NCI-H2196 (cell line): ENCODE results near the gene RFWD3.
"Not testable (repeated sequence)": the region's sequence is repeated elsewhere in the genome, so short reads cannot be mapped to it uniquely, and the experiment has no call there.

Source experiments
- DNase-seq: peaks from one replicate; lab custom pipeline; 2025; ENCODE audit not compliant: unreplicated experiment; lab: John Stamatoyannopoulos, UW

The RFWD3 gene

DNA sequence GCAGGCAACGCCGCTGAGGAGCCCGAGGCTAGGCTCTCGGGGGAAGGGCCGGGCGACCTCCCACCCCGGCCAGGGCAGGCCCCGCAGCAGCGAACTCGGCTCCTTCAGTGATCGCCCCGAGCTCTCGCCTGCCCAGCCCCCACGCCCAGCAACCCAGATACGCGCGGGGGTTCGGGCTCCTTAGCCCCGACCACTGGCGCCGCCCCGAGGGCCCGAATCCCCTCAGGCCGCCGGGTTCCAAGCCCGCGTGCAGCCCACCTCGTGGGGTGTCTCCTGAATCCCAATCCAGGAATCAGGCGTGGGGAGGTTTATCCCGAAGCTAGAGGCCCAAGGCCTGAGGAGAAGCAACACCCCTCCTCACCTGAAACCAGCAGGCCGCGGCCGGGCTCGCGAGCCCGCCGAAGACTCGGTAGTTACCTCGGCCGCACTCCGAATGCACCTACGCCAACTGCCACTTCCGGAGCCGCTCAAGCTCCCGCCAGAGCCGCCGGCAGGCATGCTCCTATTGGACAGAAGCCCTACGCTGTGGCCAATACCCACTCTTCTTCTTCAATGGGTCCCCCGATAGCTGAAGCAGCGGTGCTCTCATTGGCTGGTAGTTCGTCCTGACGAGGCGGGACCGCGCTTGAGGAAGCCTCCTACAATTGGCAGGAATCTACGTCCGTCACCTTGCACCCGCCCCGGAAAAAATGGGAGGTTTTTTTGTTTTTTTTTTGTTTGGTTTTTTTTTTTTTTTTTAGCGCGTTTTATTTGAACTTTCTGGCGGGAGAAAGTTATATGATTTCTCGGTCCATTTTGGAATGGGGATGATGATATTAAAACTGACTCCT is at the start of gene RFWD3:
RFWD3 (minus strand) TSS at position 453 of the 830 bp plus-strand sequence. CDS start 5,428 bp downstream, outside the sequence.
- DNase-seq, result peak; percentile 86

DNA sequence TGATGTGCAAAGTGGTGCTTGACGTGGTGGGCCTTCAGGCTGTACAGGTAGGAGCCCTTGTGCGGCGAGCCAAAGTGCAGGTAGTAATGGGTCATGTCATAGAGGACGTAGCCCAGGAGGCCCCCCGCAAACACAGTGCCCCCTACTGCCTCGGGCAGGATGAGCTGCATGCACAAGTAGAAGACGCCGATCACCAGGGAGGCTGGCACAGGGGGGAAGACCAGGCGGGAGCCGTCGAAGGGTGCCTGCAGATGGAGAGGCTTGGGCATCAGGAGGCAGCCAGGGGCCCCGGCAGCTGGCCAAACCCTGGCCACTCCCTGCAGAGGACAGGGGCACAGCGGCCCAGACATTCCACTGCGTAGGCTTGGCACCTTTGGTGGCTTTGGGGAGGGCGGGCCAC is 49.7 kb upstream of the RFWD3 start:
- no peak for DNase-seq

GRCh38 chr16:74713876-74714275 is 47.2 kb upstream of the RFWD3 start:
- DNase-seq, result no peak

- no peak for DNase-seq
These were observed 46.6 kb upstream of the RFWD3 start for GRCh38 chr16:74713325-74713724.

GRCh38 chr16:74711938-74712337 is 45.3 kb upstream of the RFWD3 start:
- no peak for DNase-seq

- DNase-seq, result no peak
These were observed 43.7 kb upstream of the RFWD3 start for GRCh38 chr16:74710401-74710800.

DNA sequence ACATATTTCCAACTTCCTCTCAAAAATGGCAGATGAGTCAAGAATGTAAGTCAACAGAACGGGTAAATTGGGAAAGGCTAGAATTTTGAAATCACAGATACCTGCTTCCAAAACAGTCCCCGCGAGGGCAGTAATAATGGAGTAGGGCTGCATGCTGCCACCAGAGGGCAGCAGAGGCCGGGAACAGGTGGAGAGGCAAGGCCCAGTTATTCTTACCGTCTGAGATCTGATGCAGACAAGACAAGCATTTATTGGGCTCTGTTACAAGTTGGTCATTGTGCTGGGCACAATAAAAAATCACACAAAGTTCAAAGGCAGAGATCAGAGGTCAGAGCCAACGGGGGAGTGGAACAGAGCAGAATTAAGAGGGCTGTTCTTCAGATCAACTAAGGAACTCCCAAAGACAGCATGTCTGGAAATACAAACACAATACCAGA is 42.8 kb upstream of the RFWD3 start:
- peak; percentile 62 for DNase-seq

DNA sequence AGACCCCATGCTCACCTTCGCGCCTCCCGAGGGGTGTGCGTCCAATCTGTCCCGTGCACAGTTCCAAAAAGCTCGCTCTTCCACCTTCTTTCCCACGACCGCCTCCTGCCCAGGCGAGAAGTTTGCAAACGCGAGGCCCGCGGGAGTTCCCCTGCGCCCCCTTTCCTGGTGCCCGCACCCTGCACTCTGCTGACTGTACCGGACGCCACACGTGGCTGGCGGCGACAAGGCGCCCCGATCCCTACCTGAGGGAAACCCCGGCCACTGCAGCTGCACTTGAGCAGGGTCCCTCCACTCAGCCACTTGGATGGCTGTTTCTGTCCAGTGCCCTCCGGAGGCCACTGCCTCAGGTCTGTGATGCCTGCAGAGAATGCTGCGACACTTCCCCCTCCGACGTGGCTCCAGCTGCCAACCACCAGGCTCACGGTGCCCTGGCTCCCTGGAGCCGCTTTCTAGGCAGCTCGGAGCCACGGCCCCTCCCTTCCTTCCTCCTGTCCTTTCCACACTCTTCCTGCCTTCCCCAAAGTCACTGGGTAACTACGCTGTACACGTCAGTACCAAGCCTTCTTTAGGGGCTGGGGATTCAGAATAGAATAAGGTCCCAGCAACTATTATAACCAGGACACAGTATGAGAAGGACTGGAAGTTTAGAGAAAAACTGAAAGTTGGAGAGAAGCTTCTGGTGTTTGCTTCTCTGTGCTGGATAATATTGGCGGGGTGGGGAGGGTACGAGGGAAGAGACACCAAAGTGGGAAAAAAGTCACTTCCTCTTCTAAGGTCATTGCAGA is 34.0 kb upstream of the RFWD3 start, which contains the start of gene MLKL:
MLKL (minus strand) TSS at position 425 of the 788 bp plus-strand sequence. CDS start 5,105 bp downstream, outside the sequence.
- DNase-seq, result no peak

GRCh38 chr16:74700116-74700437 is 33.4 kb upstream of the RFWD3 start:
- DNase-seq, result no peak

- no peak for DNase-seq
These were observed 33.0 kb upstream of the RFWD3 start for GRCh38 chr16:74699666-74700065.

- no peak for DNase-seq
These were observed 31.5 kb upstream of the RFWD3 start for GRCh38 chr16:74698222-74698621.

DNA sequence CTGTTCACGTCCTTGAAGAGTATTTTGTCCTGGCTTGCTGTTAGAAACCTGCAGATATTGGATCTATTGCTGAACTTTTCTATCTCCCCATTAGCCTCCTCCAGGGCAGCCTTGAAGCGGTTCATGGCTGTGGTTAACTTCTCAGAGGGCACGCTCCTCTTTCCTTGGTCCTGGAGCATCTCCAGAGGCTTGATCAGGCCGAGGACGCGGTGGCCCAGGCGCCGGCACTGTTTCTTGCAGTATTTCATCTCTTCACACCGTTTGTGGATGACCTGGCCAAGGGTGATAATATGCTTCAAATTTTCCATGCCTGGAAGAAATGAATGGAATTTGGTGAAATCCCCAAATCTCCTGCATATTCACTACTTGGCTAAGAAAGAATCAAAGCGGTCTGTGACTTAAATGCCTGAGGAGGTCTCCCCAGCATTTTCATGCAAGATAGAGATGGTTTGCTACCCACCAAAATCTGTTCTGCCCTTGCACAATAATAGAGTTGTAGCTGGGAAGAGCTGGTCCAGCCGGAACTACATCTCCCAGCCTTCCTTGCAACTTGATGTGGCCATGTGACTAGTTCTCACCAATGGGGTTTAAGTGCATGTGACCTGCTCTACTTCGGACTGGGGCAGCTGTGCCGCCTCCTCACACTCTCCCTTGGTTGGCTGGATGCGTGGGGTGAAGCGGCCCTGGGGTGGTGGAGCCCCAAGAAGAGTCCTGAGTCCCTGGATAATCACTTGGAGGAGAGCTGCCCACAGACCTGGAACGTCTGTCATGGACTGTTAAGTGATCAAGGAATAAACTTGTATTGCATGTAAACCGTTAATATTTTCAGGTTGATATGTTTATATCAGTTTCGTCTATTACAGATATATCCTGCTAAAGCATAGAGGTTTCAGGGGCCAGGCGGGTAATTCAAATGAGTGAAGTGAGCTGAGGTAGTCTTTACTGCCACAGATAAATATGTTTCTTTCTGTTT is 29.1 kb upstream of the RFWD3 start:
- peak; percentile 56 for DNase-seq

DNA sequence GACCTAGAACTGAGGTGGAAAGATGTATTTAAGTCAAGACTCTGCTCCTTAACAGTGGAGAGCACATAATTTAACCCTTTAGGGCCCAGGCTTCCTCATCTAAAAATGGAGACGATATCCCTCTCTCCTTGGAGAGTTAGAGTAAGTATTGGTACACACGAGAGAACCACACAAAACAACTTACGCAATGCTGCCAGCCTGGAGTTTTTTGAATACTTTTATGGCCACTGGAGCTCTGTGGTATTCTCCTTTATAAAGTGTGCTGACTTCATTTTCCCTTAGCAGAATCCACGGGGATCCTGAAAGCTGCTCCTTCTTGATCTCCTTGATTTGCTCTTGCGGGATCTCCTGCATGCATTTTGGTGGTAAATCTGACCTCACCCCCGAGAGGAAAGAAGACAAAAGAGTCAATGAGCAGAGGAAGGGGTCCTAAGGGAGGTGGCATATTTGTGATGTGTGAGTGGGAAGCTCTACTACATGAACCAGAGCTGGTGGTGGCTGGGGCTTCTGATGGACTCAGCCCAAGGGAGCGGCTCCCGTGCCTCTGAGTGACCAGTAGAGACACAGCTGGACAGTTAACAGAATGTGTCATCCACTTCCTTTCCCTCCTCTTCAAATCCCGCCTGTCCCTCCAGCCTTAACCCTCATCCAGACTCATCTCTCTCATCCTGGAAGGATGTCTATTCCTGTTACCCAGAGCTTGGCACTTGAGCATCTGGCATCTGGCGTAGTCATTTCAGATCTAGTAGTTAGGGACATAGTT is 24.6 kb upstream of the RFWD3 start:
- DNase-seq, result no peak

- DNase-seq, result no peak
These were observed 15.9 kb upstream of the RFWD3 start for GRCh38 chr16:74682556-74682955.

GRCh38 chr16:74680681-74681080 is 14.0 kb upstream of the RFWD3 start:
- no peak for DNase-seq

DNA sequence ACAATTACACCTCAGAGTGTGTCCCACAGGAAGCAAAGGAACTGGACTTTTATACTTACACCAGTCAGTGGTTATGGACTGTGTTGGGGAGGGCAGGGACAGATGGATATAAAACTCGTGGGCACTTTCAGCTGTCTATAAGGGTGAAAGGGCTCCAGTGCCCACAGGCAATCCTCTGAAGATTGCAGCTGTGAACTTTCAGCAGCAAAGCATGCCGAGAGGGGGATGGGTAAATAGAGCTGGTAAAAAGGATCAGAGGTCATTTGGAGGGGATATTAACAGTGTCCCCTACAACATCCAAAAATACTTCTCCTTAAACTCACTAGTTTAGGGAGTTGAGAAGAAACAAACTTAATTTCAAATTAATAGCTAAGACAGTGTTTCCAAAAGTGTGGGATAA is 13.3 kb upstream of the RFWD3 start:
- DNase-seq, result no peak

DNA sequence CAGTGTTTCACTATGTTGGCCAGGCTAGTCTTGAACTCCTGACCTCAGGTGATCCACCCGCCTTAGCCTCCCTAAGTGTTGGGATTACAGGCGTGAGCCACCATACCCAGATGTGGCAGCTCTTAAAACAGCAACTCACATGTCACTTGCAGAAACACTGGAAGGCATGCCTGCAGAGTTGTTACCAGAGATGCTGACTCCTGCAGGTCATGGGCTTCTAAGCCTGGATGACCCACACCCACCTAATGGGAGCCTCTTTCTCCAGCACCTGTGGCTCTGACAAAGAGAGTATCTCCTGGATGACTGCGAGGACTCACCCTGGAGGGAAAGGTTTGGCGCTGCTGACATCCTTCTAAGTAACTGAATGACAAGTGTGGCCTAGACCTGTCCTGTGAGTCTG is 11.2 kb upstream of the RFWD3 start:
- DNase-seq, result no peak

GRCh38 chr16:74673876-74674275 is 7.2 kb upstream of the RFWD3 start:
- no peak for DNase-seq

DNA sequence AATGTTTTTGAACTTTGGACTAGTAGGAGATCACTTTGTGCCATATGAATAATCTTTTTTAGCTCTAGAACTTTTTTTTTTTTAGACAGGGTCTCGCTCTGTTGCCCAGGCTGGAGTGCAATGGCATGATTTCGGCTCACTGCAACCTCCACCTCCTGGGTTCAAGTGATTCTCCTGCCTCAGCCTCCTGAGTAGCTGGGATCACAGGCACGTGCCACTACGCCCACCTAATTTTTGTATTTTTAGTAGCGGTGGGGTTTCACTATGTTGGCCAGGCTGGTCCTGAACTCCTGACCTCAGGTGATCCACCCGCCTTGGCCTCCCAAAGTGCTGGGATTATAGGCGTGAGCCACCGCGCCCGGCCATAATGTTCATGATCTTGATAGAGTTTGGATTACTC is 2.2 kb upstream of the RFWD3 start:
- not testable (repeated sequence) for DNase-seq

GRCh38 chr16:74667255-74667700 is 601 bp upstream of the RFWD3 start:
- DNase-seq, result no peak
